ENCODE data around the gene OLFML2A.

The OLFML2A gene

GRCh38 chr9:124779368-124780059 is 2.6 kb downstream of the OLFML2A start:
- DNase-seq: no peak

- peak; percentile 46 for DNase-seq
These were observed 3.3 kb downstream of the OLFML2A start for GRCh38 chr9:124780060-124780756.

GRCh38 chr9:124780757-124781151 is 3.8 kb downstream of the OLFML2A start:
- peak; percentile 45 for DNase-seq

GRCh38 chr9:124781967-124782660 is 5.2 kb downstream of the OLFML2A start:
- no peak for DNase-seq

- DNase-seq: peak; percentile 39
These were observed 6.0 kb downstream of the OLFML2A start for GRCh38 chr9:124782661-124783574.

GRCh38 chr9:124783830-124784229 is 6.9 kb downstream of the OLFML2A start:
- peak; percentile 10 for DNase-seq

- DNase-seq: no peak
These were observed 7.6 kb downstream of the OLFML2A start for GRCh38 chr9:124784509-124784908.

GRCh38 chr9:124786881-124787573 is 10.1 kb downstream of the OLFML2A start:
- peak; percentile 23 for DNase-seq

GRCh38 chr9:124788542-124789217 is 11.7 kb downstream of the OLFML2A start:
- DNase-seq: no peak

GRCh38 chr9:124789531-124789930 is 12.6 kb downstream of the OLFML2A start:
- DNase-seq: no peak

- DNase-seq: no peak
These were observed 13.4 kb downstream of the OLFML2A start for GRCh38 chr9:124790301-124790700.

- DNase-seq: no peak
These were observed 14.0 kb downstream of the OLFML2A start for GRCh38 chr9:124790801-124791505.

GRCh38 chr9:124792257-124793014 is 15.5 kb downstream of the OLFML2A start:
- DNase-seq: no peak

GRCh38 chr9:124793015-124793541 is 16.1 kb downstream of the OLFML2A start:
- no peak for DNase-seq

GRCh38 chr9:124794902-124795491 is 18.1 kb downstream of the OLFML2A start:
- no peak for DNase-seq

- no peak for DNase-seq
These were observed 19.0 kb downstream of the OLFML2A start for GRCh38 chr9:124795881-124796431.

- DNase-seq: no peak
These were observed 20.6 kb downstream of the OLFML2A start for GRCh38 chr9:124797343-124798103.

GRCh38 chr9:124799274-124800006 is 22.5 kb downstream of the OLFML2A start:
- DNase-seq: no peak
